Neutrophil (primary cell): ENCODE measurements around the gene STRAP.
"Not testable (repeated sequence)": the region's sequence is repeated elsewhere in the genome, so short reads cannot be mapped to it uniquely, and the experiment has no call there.

Experiments used
- H3K27ac ChIP-seq: fragments of 200-600 bp; sonication (generic); 2 replicates; pipeline ENCODE4 v1.5.1; 2016; ENCODE audit warnings: mild to moderate bottlenecking, moderate library complexity
- H3K27me3 ChIP-seq: fragments of 200-600 bp; sonication (generic); 2 replicates; pipeline ENCODE4 v1.6.0; 2016; ENCODE audit warnings: mild to moderate bottlenecking
- H3K36me3 ChIP-seq: fragments of 200-600 bp; sonication (generic); 2 replicates; pipeline ENCODE4 v1.5.1; 2017
- H3K4me1 ChIP-seq, 2 experiments: fragments of 200-600 bp in 1 of 2; sonication (generic) in 1 of 2; 1 replicate in 1 of 2; 2 replicates in 1 of 2; pipeline versions ENCODE4 v1.5.1 to v1.6.1; 2013 to 2016; ENCODE audit warnings: low read depth in 1 of 2, low read length in 1 of 2, mild to moderate bottlenecking in 1 of 2, moderate library complexity in 1 of 2; ENCODE audit not compliant: control insufficient read depth in 1 of 2, insufficient read depth in 1 of 2
- H3K4me3 ChIP-seq, 2 experiments: fragments of 200-600 bp in 1 of 2; sonication (generic) in 1 of 2; 1 replicate in 1 of 2; 2 replicates in 1 of 2; pipeline ENCODE4 v1.5.1; 2013 to 2016; ENCODE audit warnings: low read depth in 1 of 2, low read length in 1 of 2, mild to moderate bottlenecking in 1 of 2, moderate library complexity in 1 of 2
- H3K9me3 ChIP-seq: fragments of 200-600 bp; sonication (generic); 2 replicates; pipeline ENCODE4 v1.5.1; 2016
- TF ChIP-seq, protein P1 (sequence below): fragments of 200-600 bp; sonication (generic); IDR thresholded peaks from 2 replicates; pipeline ENCODE4 v1.5.1; 2016; ENCODE audit warnings: antibody characterized with exemption

STRAP gene

GRCh38 chr12:15939111-15939510 is 56.9 kb downstream of the STRAP start:
- TF ChIP-seq, protein P1, sequence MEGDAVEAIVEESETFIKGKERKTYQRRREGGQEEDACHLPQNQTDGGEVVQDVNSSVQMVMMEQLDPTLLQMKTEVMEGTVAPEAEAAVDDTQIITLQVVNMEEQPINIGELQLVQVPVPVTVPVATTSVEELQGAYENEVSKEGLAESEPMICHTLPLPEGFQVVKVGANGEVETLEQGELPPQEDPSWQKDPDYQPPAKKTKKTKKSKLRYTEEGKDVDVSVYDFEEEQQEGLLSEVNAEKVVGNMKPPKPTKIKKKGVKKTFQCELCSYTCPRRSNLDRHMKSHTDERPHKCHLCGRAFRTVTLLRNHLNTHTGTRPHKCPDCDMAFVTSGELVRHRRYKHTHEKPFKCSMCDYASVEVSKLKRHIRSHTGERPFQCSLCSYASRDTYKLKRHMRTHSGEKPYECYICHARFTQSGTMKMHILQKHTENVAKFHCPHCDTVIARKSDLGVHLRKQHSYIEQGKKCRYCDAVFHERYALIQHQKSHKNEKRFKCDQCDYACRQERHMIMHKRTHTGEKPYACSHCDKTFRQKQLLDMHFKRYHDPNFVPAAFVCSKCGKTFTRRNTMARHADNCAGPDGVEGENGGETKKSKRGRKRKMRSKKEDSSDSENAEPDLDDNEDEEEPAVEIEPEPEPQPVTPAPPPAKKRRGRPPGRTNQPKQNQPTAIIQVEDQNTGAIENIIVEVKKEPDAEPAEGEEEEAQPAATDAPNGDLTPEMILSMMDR, result no peak
- Histone ChIP-seq H3K4me1 (no peaks in the 10 kb centered on the region), H3K27me3 (no peaks in the 10 kb centered on the region), H3K4me3 (no peak overlapping the region), H3K9me3 (no peaks in the 10 kb centered on the region), H3K27ac (no peak overlapping the region), H3K36me3 (no peaks in the 10 kb centered on the region)

GRCh38 chr12:15942475-15942874 is 60.3 kb downstream of the STRAP start:
- Histone ChIP-seq H3K4me3 (no peak overlapping the region), H3K27ac (no peak overlapping the region), H3K36me3 (no peaks in the 10 kb centered on the region), H3K9me3 (no peaks in the 10 kb centered on the region), H3K27me3 (no peaks in the 10 kb centered on the region), H3K4me1 (no peaks in the 10 kb centered on the region)
- TF ChIP-seq, protein P1, result no peak

DNA sequence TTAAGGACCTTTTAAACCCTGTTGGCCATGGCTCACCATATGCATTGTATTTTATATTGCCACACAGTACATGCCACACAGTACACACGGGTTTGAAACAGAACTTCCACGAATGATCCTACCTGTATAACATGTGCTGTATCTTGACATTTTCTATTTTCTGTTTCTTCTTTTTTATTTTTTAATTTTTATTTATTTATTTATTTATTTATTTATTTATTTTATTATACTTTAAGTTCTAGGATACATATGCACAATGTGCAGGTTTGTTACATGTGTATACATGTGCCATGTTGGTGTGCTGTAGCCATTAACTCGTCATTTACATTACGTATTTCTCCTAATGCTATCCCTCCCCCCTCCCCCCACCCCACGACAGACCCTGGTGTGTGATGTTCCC is 61.3 kb downstream of the STRAP start:
- not testable (repeated sequence) for H3K4me3 ChIP-seq, H3K9me3 ChIP-seq, H3K27me3 ChIP-seq, H3K36me3 ChIP-seq, H3K4me1 ChIP-seq, H3K27ac ChIP-seq

DNA sequence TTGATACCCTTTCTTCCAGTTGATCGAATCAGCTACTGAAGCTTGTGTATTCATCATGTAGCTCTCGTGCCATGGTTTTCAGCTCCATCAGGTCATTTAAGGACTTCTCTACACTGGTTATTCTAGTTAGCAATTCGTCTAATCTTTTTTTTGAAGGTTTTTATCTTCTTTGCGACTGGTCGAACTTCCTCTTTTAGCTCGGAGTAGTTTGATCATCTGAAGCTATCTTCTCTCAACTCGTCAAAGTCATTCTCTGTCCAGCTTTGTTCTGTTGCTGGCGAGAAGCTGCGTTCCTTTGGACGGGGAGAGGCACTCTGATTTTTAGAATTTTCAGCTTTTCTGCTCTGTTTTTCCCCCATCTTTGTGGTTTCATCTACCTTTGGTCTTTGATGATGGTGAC is 66.3 kb downstream of the STRAP start:
- not testable (repeated sequence) for H3K27ac ChIP-seq, H3K27me3 ChIP-seq, H3K4me3 ChIP-seq, H3K4me1 ChIP-seq, H3K9me3 ChIP-seq, H3K36me3 ChIP-seq
